Testis (tissue), 2 donors: Measurements from ENCODE around the gene PINLYP.

Experiments used
- CTCF ChIP-seq, 3 experiments: fragments of 450-650 bp in 2 of 3; fragments of 200-600 bp in 1 of 3; sonication (generic) in 1 of 3; IDR thresholded peaks; one replicate each; pipeline ENCODE4 v1.5.1; 2016 to 2019; ENCODE audit warnings: antibody characterized with exemption in 3 of 3, mild to moderate bottlenecking in 2 of 3, moderate library complexity in 1 of 3
- POLR2A ChIP-seq: fragments of 450-650 bp; IDR thresholded peaks from one replicate; pipeline ENCODE4 v1.6.1; 2017; ENCODE audit warnings: antibody characterized with exemption, mild to moderate bottlenecking, moderate library complexity

GRCh38 chr19:43611788-43612187 is 36.2 kb downstream of the PINLYP start, which contains the start of gene SRRM5:
- TF ChIP-seq CTCF (IDR thresholded peaks at IDR 0.05) (no peak), POLR2A (no peak)
